GM10847 (cell line): ENCODE data around the gene CCDC71.

Experiments
- POLR2A ChIP-seq: IDR thresholded peaks from 2 replicates; pipeline ENCODE4 v1.6.1; 2011; ENCODE audit not compliant: insufficient read length; ENCODE audit errors: extremely low read depth

Gene CCDC71

DNA sequence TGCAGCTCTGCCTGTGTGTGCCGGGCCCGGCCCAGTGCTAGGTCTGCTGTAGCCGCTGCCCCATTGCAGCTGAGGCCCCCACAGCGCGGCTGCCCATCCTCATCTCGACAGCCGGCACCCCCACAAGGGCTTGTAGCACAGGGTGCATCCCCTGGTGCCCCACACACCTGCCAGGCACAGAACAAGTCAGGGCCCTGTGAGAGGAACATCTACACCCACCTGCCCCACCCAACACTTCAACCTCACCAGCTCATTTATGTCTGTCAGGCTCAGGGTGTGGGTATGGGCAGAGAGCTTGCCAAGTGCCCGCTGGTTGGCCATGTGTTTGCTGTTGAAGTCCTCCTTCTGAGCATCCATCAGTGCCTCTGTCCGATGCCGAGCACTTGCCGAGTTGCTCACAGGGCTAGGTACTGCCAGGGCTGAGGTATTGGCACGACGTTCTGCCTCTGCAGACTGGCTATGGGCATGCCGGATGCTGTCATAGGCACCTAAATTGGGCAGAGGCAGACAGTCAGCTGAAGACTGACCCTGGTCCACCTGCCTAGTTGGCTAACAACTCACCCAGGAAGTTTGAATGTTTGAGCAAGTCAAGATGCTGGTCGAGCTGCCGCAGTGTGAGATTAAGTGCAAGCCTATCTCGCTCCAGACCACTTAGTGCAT is 43.1 kb downstream of the CCDC71 start:
- TF ChIP-seq POLR2A: no peak

DNA sequence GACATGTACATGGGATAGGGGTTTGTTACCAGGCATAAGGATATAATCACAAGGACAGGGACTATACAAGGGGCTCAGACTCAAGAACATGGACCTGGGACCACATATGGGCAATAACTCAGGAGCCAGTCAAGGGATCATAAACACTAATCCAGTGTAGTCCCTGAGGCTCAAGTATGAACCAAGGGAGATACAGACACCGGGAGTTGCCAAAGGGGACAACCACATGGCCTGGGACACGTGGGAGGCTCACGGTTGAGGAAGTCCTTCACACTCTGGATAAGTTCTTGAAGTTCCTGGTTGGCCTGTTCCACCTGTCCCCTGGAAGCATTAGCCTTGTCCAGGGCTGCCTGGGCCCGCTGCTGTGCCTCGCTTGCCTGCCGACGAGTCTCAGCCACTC is 43.7 kb downstream of the CCDC71 start:
- no peak for TF ChIP-seq POLR2A

DNA sequence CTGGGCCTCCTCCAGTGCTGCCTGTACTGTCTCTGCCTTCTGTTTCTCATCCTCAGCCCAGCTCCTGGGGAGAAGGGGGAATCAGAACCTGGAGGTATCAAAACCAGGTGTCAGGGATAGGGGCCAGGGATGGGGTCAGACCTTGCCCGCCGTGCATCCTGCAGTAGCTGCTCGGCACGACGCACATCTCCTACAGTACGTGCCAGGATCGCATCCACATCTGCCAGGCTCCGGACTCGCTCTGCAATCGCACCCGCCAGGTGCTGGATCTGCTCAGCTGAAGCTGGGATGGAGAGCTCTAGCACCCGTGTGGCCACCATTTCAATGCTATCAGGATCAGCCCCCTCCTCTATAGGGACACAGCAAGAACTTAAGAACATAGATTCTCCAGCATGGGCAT is 44.1 kb downstream of the CCDC71 start:
- TF ChIP-seq POLR2A: no peak

DNA sequence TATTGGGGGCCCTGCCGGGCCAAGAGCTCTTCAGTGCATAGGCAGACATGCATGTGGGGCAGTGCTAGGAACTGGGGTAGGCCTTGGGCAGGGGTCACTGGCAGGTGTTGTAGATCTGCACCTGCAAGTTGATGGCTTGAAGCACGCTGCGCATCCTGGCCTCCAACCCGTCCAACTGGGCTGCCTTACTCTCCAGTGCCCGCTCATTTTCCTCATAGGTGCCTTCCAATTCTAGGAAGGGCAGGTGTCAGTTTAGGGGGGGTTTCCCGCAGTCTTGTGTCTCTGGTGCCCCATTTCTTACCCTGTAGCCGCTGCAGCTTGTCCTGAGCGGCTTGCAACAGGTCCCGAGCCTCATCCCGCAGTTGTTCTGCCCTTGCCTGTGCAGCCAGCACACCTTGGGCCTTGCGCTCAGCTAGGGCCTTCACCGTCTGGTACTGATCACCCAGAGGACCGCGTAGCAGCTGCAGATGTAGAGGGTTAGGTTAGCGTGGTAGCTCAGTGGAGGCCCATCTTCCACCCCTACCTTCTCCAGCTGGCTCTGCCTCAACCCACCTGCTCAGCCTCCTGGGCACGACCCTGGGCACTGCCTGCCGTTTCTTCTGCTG is 44.9 kb downstream of the CCDC71 start:
- no peak for TF ChIP-seq POLR2A

DNA sequence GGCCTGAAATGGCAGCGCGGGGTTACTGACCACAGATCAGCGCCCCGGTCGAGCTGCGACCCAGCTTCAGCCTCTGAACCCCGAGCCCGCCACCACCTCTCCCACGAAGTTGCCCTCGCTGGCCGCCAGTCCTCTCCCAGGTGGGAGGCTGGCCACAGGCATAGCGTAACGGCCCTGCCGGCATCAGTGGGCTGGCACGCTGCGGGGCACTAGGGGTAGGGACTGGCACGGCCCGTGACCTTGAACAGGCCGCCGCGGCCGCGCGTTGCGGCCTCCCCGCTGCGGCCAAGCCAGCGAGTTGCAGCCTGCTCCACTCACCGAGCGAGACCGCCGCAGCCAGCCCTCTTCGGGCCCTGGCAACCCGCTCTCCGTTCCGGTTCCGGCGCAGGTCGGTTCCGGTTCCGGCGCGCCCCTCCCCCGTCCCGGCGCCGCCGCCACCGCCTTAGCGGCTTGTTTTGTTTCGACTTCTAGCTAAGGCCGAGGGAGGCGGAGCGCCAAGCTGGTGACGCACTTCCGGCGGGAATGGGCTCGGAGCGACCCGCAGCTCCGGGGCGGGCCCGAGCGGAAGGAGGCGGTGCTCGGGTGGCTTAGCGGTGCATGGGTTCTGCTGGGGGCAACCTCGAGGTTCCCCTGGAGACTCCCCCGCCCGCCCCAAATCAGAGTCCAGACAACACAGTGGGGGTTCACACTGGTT is 45.5 kb downstream of the CCDC71 start, which contains the start of gene USP19:
TSS of gene USP19 (minus strand) at position 386 of the 694 bp plus-strand sequence. CDS start 1,678 bp downstream, outside the sequence.
- peak; percentile 89 for TF ChIP-seq POLR2A

DNA sequence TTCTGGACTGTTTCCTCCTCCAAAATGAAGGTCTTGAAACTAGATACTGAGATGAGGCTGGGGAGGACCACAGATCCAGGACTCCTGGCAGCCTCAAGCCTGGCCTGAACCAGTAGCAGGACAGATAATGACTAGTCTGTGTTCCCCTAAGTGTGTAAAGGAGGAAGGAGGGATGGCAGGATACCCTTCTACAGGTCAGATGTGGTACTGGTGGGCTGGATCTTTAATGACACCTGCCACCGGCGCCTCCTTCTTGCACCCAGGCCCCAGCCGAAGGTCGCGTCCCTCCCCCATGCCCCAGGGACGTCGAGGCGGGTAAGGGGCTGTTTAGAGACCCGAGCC is 46.1 kb downstream of the CCDC71 start:
- no peak for TF ChIP-seq POLR2A

DNA sequence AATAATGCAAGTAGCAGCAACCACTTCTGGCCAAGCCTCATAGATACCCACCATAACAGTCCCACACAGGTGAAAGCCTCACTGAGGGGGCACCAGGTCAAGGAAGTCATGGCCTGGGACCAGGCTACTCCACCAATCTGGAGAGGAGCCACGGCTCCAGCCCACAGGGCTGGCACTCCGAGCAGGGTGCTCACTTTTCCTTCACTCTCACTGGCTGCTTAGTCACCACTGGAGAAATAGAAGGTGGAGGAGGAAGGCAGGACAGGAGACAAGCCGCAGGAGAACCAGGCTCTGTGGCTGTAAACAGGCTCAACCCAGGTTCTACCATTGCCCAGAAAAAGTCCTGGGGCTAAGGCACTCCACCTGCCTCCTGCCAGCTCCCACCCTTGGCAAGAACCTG is 46.7 kb downstream of the CCDC71 start:
- TF ChIP-seq POLR2A: no peak

DNA sequence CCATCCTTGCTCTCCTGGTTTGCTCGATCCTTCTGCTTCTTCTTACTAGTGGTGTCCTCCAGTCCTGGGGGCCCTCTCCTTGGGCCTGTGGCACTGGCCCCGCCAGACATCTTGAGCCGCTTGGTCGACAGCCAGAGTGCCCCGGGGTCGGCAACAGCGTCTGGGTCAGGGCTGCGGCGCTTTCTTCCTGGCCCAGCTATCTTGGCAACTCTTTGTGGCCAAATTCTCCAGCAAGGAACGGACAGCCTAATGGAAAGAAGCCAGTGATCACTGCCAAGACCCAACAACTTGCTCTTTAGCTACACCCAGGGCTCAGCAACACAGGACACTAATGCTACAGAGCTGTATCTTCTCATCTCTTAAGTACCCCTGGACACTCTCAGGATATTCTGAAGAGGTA is 47.1 kb downstream of the CCDC71 start:
- TF ChIP-seq POLR2A: no peak
